Astrocyte of the spinal cord (primary cell): Measurements from ENCODE around the gene TMEM244.
A peak's percentile ranks its signal among the peaks of the same experiment; 100 is the strongest.
"Not testable (repeated sequence)": the region's sequence is repeated elsewhere in the genome, so short reads cannot be mapped to it uniquely, and the experiment has no call there.

Experiments
- DNase-seq: peaks from one replicate; pipeline ENCODE4 v3.0.0; 2011; ENCODE audit warnings: low read depth, low spot score
- H3K4me3 ChIP-seq: 2 replicates; pipeline ENCODE4 v1.5.1; 2011; ENCODE audit warnings: low read depth, mild to moderate bottlenecking, low read length, moderate library complexity
- CTCF ChIP-seq: IDR thresholded peaks from 2 replicates; pipeline ENCODE4 v1.5.1; 2012; ENCODE audit warnings: low read depth, mild to moderate bottlenecking, low read length, inconsistent platforms
- in situ Hi-C: cut with HindIII; loops from 2 replicates; pipeline ENCODE4 v1.10.0; 2017; ENCODE audit warnings: low sequenced_read_pairs

Gene TMEM244

GRCh38 chr6:129844118-129844891 is 16.8 kb downstream of the TMEM244 start:
- in situ Hi-C loops = no loop called here
- peak; percentile 82 for DNase-seq
- H3K4me3 ChIP-seq = no peak overlapping the region
- TF ChIP-seq CTCF = no peak

- TF ChIP-seq CTCF = no peak
- no peak overlapping the region for H3K4me3 ChIP-seq
- no peak for DNase-seq
- in situ Hi-C loops = no loop called here
Measured at GRCh38 chr6:129843573-129843972, 17.5 kb downstream of the TMEM244 start.

- H3K4me3 ChIP-seq = no peak overlapping the region
- no peak for DNase-seq
- in situ Hi-C loops = no loop called here
- no peak for TF ChIP-seq CTCF
Measured at GRCh38 chr6:129842881-129843409, 18.2 kb downstream of the TMEM244 start.

GRCh38 chr6:129842137-129842536 is 19.0 kb downstream of the TMEM244 start:
- no peak for TF ChIP-seq CTCF

GRCh38 chr6:129839562-129839961 is 21.6 kb downstream of the TMEM244 start:
- in situ Hi-C loops, DNase-seq, H3K4me3 ChIP-seq: not testable (repeated sequence)

More at GRCh38 chr6:129842137-129842536, 19.0 kb downstream of the TMEM244 start:
- no peak overlapping the region for H3K4me3 ChIP-seq
- no peak for DNase-seq
- in situ Hi-C loops = no loop called here

- in situ Hi-C loops = no loop called here
- no peak overlapping the region for H3K4me3 ChIP-seq
- no peak for DNase-seq
- TF ChIP-seq CTCF = no peak
Measured at GRCh38 chr6:129835691-129836090, 25.4 kb downstream of the TMEM244 start.

- no peak overlapping the region for H3K4me3 ChIP-seq
- DNase-seq = no peak
- no peak for TF ChIP-seq CTCF
- in situ Hi-C loops = no loop called here
Measured at GRCh38 chr6:129832299-129832698, 28.8 kb downstream of the TMEM244 start.
